ENCODE results near the gene PARP8. TPM values are rescaled to one million over a fixed set of nuclear protein-coding genes. Genes with fewer than 3 reads are reported as not detected.
"Not testable (repeated sequence)": the region's sequence is repeated elsewhere in the genome, so short reads cannot be mapped to it uniquely, and the experiment has no call there.

The PARP8 gene
- total and polyA plus RNA-seq, 12 donors: 0.97 to 14.5 (median 5.2) TPM

DNA sequence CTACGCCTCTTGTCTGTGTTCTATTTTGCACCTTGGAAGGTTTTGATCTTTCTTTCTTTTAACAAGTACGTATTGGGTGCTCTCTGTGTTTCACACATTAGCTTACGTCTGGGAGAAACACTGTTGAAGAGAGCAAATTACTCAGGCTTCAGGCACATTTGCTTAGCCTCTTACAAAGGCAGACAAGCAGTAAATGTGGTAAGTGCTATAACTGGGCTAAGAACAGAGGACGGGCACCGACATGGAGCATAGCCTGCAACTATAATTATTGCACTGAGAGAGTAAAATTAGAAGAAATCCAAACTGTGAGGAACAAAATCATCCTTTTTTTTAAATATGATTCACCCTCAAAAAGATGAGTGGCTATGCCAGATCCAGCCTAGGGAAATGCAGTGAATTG is 9.4 kb upstream of the PARP8 start:
- TF ChIP-seq, protein P1, sequence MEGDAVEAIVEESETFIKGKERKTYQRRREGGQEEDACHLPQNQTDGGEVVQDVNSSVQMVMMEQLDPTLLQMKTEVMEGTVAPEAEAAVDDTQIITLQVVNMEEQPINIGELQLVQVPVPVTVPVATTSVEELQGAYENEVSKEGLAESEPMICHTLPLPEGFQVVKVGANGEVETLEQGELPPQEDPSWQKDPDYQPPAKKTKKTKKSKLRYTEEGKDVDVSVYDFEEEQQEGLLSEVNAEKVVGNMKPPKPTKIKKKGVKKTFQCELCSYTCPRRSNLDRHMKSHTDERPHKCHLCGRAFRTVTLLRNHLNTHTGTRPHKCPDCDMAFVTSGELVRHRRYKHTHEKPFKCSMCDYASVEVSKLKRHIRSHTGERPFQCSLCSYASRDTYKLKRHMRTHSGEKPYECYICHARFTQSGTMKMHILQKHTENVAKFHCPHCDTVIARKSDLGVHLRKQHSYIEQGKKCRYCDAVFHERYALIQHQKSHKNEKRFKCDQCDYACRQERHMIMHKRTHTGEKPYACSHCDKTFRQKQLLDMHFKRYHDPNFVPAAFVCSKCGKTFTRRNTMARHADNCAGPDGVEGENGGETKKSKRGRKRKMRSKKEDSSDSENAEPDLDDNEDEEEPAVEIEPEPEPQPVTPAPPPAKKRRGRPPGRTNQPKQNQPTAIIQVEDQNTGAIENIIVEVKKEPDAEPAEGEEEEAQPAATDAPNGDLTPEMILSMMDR (IDR thresholded peaks at IDR 0.05): no peak
- intact Hi-C loops (cut with DNase I): no loop called here
- Histone ChIP-seq H3K27ac (no peak overlapping the region), H3K27me3 (no peaks in the 10 kb centered on the region), H3K4me1 (peaks cover 0 to 4% (median 0%) of the 10 kb centered on the region in 9 donors), H3K36me3 (no peaks in the 10 kb centered on the region), H3K4me3 (no peak overlapping the region), H3K9me3 (no peaks in the 10 kb centered on the region)
- ATAC-seq: no peak
- WGBS, 2 donors: 91 to 94% methylated on average over 5 of the region's 5 CpGs
- no peak for DNase-seq

DNA sequence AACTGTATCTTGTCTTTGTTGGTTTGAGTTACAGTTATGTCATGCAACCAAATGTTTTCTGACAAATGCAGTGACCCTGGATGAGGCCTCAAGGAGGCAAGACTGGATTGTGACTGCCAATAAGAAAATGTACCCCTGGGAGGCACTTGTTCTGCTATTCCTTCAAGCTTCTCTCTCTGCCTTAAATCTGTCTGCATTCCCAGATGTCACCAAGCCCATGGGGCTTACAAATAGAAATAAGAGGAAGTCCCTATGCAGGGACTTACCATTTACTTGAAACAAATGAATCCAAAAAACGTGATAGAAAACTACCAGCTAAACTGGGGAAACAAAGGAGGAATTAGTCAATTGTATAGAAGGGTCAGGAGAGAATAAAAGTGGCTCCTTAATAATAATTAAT is 8.2 kb upstream of the PARP8 start:
- no peak overlapping the region for H3K4me3 ChIP-seq
- H3K27me3 ChIP-seq: no peaks in the 10 kb centered on the region
- ATAC-seq (no peak), DNase-seq (no peak)
- TF ChIP-seq, protein P1 (IDR thresholded peaks at IDR 0.05): no peak
- H3K4me1 ChIP-seq: peaks cover 0 to 5% (median 0%) of the 10 kb centered on the region in 9 donors
- H3K27ac ChIP-seq: no peak overlapping the region
- H3K9me3 ChIP-seq: no peaks in the 10 kb centered on the region
- WGBS, 2 donors: 50 to 76% methylated on average over 1 of the region's 1 CpG
- no peaks in the 10 kb centered on the region for H3K36me3 ChIP-seq
- intact Hi-C loops (cut with DNase I): no loop called here

DNA sequence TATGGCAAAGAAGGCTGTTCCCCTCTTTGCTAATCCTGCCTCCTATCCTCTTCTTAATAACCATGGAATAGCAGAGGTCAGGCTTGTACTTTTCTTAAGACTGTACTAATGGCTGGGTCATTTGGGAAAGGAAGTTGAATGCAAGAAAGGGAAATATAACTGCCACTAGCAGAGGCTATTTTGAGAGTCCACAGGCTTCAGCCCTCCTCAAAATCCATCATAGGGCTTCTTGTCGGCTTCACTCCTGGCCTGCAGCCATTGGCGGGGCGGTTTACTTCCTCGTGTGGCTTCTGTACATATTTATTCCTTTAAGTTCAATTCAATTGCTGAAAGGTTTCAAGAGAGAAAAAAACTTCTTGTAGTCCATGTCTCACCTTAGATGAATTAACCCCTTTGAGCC is 2.8 kb upstream of the PARP8 start:
- peak in 7 of 8 donors; percentile 30 to 72 (median 56) for ATAC-seq
- WGBS, 2 donors: 33 to 46% methylated on average over 4 of the region's 4 CpGs
- Histone ChIP-seq H3K27ac (peak overlapping the region in 3 of 10 donors; percentile 8 to 17 (median 14)), H3K9me3 (no peaks in the 10 kb centered on the region), H3K4me1 (peaks cover 0 to 34% (median 9%) of the 10 kb centered on the region in 9 donors), H3K4me3 (no peak overlapping the region), H3K36me3 (no peaks in the 10 kb centered on the region), H3K27me3 (no peaks in the 10 kb centered on the region)
- TF ChIP-seq, protein P1 (IDR thresholded peaks at IDR 0.05): no peak
- intact Hi-C loops (cut with DNase I): loop anchor here in 1 of 10 donors (10.0 kb wide), 1 partner anchor 81 kb away; no protein-coding TSS in a partner anchor
- DNase-seq: peak; percentile 41 to 53

DNA sequence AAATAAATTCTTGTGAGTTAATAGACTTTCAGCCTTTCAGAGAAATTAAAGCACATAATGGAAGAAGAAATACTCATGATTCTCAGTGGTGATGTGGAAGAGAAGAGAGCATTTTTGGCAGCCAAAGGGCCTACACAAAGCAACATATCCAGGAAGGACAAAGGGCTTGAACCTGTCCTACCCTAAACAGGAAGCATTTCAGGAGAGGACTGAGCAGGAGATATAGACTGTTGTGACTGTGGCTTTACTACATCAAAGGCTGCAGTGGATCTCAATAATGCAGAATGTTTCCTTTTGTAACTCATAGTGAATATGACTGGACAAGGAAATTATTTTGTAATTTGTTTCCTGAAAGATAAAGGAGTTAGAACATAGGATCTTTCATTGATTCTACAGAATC is 1.3 kb upstream of the PARP8 start:
- ATAC-seq (peak in 2 of 8 donors; percentile 47 to 54), DNase-seq (no peak)
- peaks cover 0 to 48% (median 9%) of the 10 kb centered on the region in 9 donors for H3K4me1 ChIP-seq
- H3K9me3 ChIP-seq: no peaks in the 10 kb centered on the region
- H3K27me3 ChIP-seq: no peaks in the 10 kb centered on the region
- peak overlapping the region in 1 of 10 donors; percentile 96 for H3K27ac ChIP-seq
- TF ChIP-seq, protein P1 (IDR thresholded peaks at IDR 0.05): no peak
- intact Hi-C loops (cut with DNase I): loop anchor here in 1 of 10 donors (10.0 kb wide), 1 partner anchor 80 kb away; no protein-coding TSS in a partner anchor
- no peaks in the 10 kb centered on the region for H3K36me3 ChIP-seq
- no peak overlapping the region for H3K4me3 ChIP-seq

DNA sequence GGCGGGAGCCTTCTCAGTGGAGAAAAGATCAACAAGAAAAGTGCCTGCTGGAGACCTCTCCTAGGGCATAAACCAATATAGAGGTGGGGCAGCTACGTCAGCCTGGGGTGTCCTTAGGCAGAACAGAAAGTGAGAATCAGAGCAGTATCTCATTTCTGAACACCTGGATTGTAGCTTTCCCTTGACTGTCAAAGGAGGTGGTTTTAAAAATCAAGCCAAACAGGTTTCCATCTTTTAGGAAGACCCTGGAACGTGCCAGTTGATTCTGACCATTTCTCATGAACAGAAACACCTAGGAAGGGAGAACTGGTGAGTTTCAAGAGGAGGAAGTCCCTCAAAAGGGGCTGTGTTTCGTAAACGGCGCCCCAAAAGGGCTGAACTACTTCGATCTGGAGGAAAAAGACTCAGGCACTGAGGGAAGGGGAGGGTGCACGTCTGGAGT is 655 bp upstream of the PARP8 start:
- Histone ChIP-seq H3K4me3 (peak overlapping the region in 7 of 10 donors; percentile 73 to 93 (median 88)), H3K27ac (peak overlapping the region in 8 of 10 donors; percentile 22 to 96 (median 76)), H3K4me1 (peaks cover 0 to 54% (median 9%) of the 10 kb centered on the region in 9 donors)
- 75 to 82% methylated on average over 8 of the region's 8 CpGs for WGBS, 2 donors
- not testable (repeated sequence) for H3K36me3 ChIP-seq, ATAC-seq, DNase-seq, H3K27me3 ChIP-seq, H3K9me3 ChIP-seq
- intact Hi-C loops (cut with DNase I): loop anchor here in 1 of 10 donors (10.0 kb wide), 1 partner anchor 79 kb away; no protein-coding TSS in a partner anchor

All from heart right ventricle (tissue), 16 donors.